Measurements from ENCODE around the gene PCNX2. TPM values are rescaled to one million over a fixed set of nuclear protein-coding genes. Genes with fewer than 3 reads are reported as not detected.

PCNX2 gene
- total RNA-seq, 1 donor from 2014 or later, result 17.2 TPM

- Mint-ChIP-seq H3K4me1 (ENCODE audit: unreplicated experiment) (peaks cover 6% of the 10 kb centered on the region), H3K9me3 (ENCODE audit: unreplicated experiment) (no peaks in the 10 kb centered on the region), H3K36me3 (ENCODE audit: unreplicated experiment) (peaks cover 3% of the 10 kb centered on the region), H3K27me3 (ENCODE audit: unreplicated experiment) (no peaks in the 10 kb centered on the region), H3K27ac (ENCODE audit: unreplicated experiment) (no peak overlapping the region), H3K4me3 (ENCODE audit: unreplicated experiment) (no peak overlapping the region)
- DNase-seq (ENCODE audit: extremely low spot score, unreplicated experiment), result no peak
- TF ChIP-seq CTCF (IDR thresholded peaks at IDR 0.05), result no peak
Observed at GRCh38 chr1:233107130-233107660, 188.3 kb downstream of the PCNX2 start.

- Mint-ChIP-seq H3K9me3 (ENCODE audit: unreplicated experiment) (no peaks in the 10 kb centered on the region), H3K4me1 (ENCODE audit: unreplicated experiment) (no peaks in the 10 kb centered on the region), H3K36me3 (ENCODE audit: unreplicated experiment) (peaks cover 3% of the 10 kb centered on the region), H3K27ac (ENCODE audit: unreplicated experiment) (no peak overlapping the region), H3K27me3 (ENCODE audit: unreplicated experiment) (no peaks in the 10 kb centered on the region), H3K4me3 (ENCODE audit: unreplicated experiment) (no peak overlapping the region)
- no peak for TF ChIP-seq CTCF (IDR thresholded peaks at IDR 0.05)
- no peak for DNase-seq (ENCODE audit: extremely low spot score, unreplicated experiment)
Observed at GRCh38 chr1:233105225-233105624, 190.3 kb downstream of the PCNX2 start.

DNA sequence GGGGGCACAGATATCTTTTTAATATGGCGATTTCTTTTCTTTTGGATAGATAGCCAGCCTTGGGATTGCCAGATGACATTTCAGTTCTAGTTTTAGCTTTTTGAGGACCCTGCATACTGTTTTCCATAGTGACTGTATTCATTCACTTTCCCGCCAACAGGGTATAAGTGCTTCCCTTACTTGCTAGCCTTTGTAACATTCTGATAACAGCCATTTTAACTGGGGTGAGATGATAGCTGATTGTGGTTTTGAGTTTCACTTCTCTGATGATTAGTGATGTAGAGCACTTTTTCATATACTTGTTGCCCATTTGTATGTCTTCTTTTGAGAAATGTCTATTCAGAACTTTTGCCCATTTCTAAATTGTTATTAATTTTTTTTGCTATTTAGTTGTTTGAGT lies 193.2 kb downstream of the PCNX2 start:
- Mint-ChIP-seq H3K4me3 (ENCODE audit: unreplicated experiment) (no peak overlapping the region), H3K27ac (ENCODE audit: unreplicated experiment) (no peak overlapping the region), H3K9me3 (ENCODE audit: unreplicated experiment) (no peaks in the 10 kb centered on the region), H3K36me3 (ENCODE audit: unreplicated experiment) (no peaks in the 10 kb centered on the region), H3K27me3 (ENCODE audit: unreplicated experiment) (no peaks in the 10 kb centered on the region), H3K4me1 (ENCODE audit: unreplicated experiment) (no peaks in the 10 kb centered on the region)
- no peak for TF ChIP-seq CTCF (IDR thresholded peaks at IDR 0.05)
- no peak for DNase-seq (ENCODE audit: extremely low spot score, unreplicated experiment)

GRCh38 chr1:233097959-233098580 lies 197.5 kb downstream of the PCNX2 start:
- Mint-ChIP-seq H3K27me3 (ENCODE audit: unreplicated experiment) (no peaks in the 10 kb centered on the region), H3K27ac (ENCODE audit: unreplicated experiment) (no peak overlapping the region), H3K4me1 (ENCODE audit: unreplicated experiment) (no peaks in the 10 kb centered on the region), H3K9me3 (ENCODE audit: unreplicated experiment) (no peaks in the 10 kb centered on the region), H3K36me3 (ENCODE audit: unreplicated experiment) (peaks cover 11% of the 10 kb centered on the region), H3K4me3 (ENCODE audit: unreplicated experiment) (no peak overlapping the region)
- no peak for TF ChIP-seq CTCF (IDR thresholded peaks at IDR 0.05)
- no peak for DNase-seq (ENCODE audit: extremely low spot score, unreplicated experiment)

GRCh38 chr1:233097546-233097945 lies 198.0 kb downstream of the PCNX2 start:
- H3K4me1 Mint-ChIP-seq (ENCODE audit: unreplicated experiment), result no peaks in the 10 kb centered on the region
- H3K9me3 Mint-ChIP-seq (ENCODE audit: unreplicated experiment), result no peaks in the 10 kb centered on the region
- no peak overlapping the region for H3K27ac Mint-ChIP-seq (ENCODE audit: unreplicated experiment)
- no peak for DNase-seq (ENCODE audit: extremely low spot score, unreplicated experiment)
- no peak for TF ChIP-seq CTCF (IDR thresholded peaks at IDR 0.05)
- H3K36me3 Mint-ChIP-seq (ENCODE audit: unreplicated experiment), result peaks cover 11% of the 10 kb centered on the region
- H3K4me3 Mint-ChIP-seq (ENCODE audit: unreplicated experiment), result no peak overlapping the region
- no peaks in the 10 kb centered on the region for H3K27me3 Mint-ChIP-seq (ENCODE audit: unreplicated experiment)
